NCI-H1694 (cell line): ENCODE results near the gene GPR143.

Experiments used
- DNase-seq: peaks from one replicate; lab custom pipeline; 2025; lab: John Stamatoyannopoulos, UW

GPR143 gene

DNA sequence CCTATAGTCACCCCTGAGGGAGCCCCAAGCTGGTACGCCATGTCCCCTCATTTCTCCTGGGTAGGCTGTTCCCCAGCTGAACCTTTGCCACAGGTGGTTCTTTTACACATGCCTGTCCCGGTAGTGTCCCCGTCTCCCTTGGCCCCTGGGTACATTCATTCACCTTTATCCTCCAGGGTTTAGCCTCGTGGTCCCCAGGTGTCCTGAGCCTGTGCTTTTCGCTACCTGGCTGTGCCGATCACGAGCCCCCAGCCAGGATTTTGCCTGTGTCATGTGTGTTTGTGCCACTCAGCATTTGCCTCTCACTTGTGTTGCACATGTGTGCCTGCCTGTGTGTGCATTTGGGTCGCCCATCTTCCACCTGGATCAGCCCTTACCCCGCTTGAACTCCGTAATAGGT is 57.6 kb downstream of the GPR143 start:
- DNase-seq, result no peak

DNA sequence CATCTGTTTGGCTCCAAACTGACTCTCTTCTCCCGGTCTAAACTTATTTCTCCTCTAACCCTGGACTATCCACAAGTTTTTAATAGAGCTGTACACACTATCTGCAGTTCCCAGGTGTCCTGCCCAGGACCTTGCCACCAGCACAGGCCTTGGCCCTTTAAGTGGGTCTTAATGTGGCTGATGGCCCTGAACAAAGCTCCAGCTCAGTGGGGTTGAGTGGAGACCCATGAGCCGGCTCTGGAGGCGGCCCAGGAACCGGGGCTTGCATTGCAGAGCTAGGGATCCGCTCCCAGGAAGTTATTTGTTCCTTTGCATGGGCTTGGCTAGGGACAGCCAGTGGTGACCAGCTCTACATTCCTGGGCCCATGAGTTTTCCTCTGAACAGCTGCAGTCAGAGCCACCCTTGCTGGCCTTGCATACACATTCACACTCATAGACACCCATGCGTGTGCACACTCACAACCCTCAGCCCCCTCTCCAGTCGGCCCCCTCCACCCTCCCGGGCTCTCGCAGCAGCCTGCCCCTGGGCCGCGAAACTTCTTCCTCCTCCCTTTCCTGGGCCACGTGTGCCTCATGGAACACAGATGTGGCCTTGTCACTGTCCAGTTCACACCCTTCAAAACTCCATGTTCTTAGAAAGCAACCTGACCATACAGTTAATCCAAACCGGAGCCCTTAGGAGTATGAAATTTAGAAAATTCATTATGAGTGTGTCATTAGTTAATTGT is 58.2 kb downstream of the GPR143 start:
- DNase-seq, result no peak

DNA sequence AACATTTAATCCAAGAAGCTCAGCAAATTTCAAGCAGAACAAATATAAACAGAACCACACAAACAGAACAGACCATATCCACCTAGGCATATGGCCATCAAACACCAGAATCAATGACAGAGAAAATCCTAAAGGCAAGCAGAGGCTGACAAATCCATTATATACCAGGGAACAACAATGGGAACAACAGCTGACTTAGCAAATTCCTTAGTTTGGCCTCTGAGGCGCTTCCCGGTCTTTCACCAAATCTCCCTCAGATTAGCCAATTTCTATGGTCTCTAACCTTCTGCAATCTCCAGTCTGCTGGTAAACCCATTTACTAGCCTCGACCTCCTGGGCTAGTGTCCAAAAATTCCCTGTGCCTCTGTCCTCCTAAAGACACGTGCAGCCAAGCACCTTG is 59.2 kb downstream of the GPR143 start:
- DNase-seq, result no peak

DNA sequence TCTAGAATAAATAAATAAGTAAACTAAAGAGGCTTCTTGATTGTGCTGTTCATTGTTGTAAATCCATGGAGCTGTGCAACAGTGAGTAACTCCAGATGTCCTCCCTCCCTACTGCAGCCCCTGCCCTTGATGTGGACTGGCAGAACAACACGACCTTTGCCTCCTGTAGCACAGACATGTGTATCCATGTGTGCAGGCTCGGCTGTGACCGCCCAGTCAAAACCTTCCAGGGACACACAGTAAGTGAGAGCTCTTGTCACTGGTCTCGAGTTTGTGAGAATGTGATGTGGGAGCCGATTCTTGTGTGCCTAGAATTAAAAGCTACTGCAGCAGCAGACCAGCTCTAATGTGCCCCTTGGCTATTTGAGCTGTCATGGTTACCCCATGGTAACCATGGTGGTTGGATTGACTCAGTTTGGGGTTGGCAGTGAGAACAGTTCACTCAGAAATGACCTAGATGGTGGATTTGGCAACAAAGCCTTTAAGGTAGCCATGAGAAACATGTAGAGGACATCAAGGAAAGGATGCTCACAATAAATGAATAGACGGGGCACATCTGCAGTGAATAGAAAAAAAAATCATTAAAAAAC is 60.7 kb downstream of the GPR143 start:
- DNase-seq, result no peak

DNA sequence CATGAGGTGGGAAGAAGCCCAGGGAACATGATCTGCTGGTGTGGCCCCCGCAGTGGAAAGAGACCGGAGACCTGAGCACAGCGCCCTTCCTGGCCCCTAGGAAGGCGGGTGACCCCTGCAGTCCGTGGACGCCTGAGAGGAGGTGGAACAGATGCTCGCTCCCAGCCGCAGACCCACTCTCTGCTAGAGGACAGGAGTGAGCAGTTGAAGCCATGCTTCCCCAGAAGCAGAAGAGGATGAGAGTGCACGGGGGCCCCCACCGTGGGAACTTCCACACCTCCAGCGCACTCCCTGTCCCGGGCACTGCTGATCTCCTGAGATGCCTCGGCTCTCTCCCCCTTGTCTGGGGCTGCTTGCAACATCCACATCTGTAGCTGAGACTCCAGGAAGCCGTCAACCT is 62.2 kb downstream of the GPR143 start:
- no peak for DNase-seq

DNA sequence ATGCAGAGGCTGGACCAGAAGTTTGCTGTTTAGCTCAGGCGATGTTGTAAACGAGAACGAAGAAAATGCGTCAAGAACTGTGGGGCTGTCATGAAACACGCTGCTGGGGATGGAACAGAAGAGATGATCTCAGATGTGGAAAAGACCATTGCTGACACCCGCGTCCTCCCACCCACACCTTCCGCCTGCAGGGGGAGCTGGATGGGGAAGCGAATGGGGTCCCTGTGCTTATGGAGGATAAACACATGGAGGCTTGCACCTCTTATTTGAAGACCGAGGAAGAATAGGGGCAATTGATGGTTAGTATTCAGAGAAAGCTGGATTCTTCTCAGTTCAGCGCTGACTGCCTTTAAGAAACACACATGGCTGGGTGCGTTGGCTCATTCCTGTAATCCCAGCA is 63.9 kb downstream of the GPR143 start:
- DNase-seq, result no peak

DNA sequence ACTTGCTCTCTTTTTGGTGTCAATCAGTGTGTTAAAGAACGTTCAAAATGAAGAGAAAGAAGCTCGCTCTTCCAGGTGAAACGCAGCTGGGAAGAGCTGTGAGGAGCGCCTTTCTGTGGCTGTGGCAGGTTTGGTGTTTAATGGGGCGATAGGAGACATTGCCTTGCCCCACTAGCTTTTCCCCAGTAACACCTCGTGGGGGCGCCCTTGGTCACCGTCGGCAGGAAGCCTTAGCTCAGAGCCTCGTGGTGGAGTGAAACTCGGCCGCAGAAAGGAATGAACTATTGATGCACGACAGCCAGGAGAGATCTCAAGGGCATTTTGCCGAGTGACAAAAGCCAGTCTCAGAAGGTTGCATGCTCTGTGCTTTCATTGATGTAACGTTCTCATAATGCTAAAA is 65.1 kb downstream of the GPR143 start:
- no peak for DNase-seq

DNA sequence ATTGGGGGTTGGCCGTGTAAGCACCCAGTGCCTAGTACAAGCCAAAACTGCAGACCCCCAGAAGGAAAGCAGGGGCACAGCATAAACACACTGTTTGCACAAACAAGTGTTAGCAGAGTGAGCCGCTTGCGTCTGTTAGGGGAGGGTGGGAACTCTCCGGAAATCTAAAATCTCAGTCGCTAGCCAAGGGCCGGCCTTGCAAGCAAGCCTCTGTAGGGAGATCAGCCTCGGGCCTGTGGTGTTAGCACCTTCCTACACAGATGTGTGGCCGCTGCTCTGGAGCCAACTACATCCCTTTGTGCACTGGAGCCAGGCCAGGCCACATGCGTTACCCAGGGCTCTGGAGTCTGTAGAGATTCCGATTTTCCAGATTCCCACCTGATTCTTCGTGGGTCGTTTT is 67.1 kb downstream of the GPR143 start:
- no peak for DNase-seq

DNA sequence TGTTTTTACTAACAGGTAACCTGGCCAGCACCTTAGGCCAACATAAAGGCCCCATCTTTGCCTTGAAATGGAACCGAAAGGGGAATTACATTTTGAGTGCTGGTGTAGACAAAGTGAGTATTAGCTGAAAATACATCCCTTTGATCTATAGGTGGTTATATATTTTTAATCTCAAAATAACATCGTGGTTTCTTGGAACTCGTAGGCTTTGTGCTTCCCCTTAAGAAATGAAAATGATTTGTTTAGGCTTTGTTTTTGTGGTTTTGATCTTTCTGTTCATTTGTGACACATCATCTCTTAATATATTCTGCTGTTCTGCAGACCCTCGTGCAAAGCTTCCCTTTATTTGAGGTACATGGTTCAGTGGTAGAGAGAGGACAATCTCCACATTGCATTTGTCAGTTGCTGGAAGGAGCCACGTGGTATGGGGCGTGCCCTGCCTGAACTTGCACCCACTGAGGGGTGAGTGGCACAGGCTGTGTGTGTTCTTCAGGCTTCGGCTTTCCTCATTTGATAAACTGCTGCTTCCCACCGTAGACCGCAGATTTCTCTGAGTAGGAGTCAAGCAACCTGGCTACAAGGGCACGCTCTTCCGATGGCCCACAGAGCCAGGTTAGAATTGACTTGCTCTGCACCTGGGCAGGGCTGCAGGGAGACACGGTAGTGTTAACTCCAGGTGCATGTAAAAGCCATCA is 72.2 kb downstream of the GPR143 start:
- no peak for DNase-seq

DNA sequence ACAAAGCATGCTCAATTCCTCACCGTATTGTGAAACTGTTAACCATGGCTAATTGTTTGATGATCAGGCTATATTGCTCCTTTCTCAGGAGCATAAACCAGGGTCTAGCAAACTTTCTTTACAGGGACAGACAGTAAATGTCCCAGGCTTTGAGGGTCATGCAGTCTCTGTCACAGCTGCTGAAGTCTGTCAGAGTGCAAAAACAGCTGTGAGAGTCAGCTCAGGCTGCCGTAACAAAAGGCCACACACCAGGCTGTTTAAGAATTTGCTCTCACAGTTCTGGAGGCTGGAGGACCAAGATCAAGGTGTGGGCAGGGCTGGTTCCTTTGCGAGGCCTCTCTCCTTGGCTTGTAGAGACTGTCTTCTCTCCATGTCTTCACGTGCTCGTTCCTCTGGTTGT is 75.6 kb downstream of the GPR143 start:
- DNase-seq, result no peak

DNA sequence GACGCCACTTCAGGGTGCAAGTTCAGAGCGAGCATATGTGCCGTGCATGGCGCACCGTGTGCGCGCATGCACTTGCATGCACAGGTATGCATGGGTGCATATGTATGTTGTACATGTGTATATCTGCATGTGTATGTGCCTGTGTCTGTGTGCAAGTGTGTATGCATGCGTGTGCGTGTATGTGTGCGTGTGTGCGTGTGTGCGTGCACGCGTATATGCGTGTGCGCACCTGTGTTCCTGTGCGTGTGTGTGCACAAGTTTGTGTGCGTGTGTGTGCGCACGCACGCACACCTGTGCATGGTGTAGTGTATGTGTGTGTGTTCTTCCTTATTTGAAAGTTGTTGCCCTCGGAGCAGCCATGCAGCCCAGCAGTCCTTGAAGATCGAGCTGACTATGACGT is 76.8 kb downstream of the GPR143 start:
- no peak for DNase-seq

DNA sequence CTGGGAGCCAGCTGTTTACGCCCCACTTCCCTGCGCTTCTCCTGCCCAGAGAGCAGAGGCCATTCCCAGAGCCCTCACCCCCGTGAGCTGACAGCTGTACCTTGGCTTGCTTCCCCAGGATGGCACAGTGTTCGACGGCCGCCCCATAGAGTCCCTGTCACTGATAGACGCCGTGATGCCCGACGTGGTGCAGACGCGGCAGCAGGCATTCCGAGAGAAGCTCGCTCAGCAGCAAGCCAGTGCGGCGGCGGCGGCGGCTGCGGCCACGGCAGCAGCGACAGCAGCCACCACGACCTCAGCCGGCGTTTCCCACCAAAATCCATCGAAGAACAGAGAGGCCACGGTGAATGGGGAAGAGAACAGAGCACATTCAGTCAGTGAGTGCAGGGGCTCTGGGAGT is 77.7 kb downstream of the GPR143 start:
- no peak for DNase-seq

DNA sequence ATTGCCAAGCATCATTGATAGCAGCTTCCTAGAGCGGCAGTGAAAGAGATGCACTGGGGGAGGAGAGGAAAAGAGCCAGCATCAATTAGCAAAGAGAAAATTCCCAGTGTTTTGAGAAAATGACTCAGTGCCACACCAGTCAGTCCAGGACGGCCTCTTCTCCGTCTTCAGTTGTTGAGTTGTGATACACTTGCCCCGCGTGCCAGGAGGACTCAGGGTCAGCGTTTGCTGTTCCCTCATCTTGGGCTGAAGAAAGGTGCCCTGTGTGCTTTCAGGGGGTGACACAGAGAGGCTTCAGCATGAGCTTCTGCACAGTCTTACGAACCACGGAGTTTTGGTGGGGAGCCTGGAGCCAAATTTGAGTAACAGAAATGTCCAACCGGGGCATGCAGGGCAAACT is 82.3 kb downstream of the GPR143 start:
- DNase-seq, result no peak

DNA sequence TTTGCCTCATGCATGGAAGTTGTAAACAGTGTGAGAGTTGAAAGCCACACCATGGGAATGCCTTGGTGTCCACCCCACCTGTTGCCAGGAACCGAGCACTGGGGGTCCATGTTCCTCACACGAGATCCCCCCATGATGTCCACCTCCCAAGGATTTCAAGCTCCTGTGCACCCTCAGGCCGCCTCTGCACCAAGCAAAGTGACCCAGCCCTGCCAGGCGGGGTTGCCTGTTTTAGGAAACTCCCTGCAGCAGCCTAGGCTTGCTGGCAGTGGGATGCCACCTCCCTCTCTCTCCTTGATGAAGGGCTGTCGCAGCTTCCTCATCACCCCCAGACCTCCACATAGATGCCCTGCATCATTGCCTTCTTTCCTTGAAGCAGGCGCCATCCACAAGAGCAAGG is 82.8 kb downstream of the GPR143 start:
- DNase-seq, result no peak

DNA sequence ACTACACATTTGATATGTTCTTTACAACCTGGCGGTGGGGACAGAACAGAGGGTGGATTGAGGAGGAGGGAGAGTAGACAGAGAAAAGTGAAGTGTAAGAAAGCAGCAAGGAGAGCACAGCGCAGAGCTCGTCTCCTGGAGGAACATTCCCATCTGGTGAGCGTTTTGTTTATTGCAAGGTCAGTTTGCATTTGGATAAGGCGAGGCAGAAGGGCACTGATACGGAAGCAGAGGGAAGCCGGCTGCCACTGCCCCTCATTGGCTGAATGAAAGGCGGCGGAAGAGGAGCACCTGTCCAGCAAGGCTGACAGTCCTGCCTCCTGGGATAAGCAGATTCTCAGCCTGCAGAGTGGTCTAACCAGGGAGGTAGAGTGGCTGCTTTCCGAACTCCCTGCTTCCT is 83.2 kb downstream of the GPR143 start:
- no peak for DNase-seq

DNA sequence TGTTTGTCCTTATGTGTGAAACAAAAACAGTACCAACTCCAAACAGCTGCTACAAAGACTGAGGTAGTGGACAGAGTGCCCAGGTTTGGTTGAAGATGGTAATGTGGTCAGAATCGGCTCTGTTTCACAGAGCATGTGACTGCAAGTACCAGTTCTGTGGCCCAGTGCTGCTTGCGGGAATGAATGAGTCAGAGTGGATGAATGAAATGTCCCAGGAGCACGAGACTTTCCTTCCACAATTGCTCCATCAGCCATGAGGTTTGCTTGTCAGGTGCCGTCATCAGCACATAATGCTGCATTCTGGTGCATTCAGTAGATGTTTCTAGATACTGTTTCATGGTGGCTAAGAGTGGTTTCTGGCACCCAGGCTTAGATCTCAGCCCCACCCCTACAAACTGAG is 84.2 kb downstream of the GPR143 start:
- no peak for DNase-seq

DNA sequence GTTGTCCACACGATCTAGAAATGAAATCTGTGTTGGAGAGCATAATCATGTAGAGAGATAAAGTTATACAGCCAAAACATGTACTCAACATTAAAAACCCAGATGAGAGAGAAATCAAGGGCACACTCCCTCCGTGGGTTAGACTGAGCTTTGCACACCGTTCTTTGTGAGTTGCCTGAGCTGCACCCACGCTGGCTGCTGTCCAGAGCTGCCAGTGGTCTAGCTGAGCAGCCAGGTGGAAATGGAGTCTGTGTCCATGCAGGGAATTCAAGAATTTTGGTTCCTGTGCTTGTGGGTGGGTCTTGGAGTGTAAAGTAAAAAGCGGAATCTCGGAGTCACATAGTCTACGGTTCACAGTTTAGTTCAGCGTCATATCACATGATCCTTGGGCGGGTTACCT is 84.6 kb downstream of the GPR143 start:
- no peak for DNase-seq

DNA sequence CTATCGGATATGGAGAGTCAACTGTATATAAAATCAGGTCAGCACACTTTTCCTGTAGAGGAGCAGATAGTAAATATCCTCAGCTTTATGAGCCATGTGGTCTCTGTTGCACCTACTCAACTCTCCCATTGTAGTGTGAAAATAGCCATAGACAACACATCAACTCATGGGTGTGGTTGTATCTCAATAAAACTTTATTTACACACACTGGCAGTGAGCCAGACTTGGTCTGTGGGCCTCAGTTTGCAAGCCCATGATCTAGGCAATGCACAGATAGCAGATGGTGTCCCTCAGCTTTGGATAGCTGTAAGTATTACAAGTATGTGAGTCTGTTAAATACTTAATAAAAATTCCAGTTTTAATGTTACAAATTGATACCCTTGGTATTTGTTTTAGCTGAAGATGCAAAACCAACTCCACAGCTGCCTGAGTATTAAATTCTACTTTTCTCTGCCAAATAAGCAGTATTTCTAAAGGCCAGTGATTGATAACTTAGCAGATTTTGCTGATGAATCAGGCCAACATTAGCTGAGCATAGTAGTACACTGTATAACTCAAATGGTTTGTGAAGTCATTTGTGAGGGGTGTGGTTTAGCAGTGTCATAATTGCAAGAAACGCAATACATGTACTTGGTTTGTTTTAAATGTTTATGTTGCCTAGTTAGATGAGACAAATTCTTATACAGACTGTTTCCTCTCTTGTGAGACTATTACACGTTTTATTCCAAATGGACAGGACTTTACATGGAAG is 87.3 kb downstream of the GPR143 start:
- no peak for DNase-seq

DNA sequence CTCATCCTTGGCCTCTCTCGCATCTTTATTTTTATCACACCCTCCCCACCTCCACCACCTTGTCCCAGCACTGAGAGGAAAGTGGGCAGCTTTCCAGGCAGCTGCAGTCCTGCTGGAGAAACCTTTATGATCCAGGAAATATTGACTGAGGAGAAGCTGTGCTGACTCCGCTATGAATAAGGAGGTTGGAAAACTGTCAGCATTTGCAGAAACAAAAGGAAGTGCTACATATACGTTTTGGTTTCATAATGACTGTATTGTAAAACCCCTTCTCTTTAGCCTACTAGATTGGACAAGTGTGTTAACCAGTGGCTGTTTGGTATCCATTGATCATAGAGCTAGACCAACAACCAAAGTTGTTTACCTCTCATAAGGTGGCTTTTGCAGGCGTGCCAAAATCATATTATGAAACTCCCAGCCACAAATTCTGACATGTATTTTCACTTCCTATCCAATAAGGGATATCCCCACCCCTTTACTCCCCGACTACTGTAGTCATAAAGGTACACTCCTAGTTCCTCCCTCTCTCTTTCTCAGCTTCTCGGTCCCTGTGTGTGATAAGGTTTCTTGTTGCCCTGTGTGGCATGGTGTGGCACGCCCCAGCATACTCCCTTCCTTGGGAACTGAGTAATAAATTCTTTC is 88.4 kb downstream of the GPR143 start:
- no peak for DNase-seq

DNA sequence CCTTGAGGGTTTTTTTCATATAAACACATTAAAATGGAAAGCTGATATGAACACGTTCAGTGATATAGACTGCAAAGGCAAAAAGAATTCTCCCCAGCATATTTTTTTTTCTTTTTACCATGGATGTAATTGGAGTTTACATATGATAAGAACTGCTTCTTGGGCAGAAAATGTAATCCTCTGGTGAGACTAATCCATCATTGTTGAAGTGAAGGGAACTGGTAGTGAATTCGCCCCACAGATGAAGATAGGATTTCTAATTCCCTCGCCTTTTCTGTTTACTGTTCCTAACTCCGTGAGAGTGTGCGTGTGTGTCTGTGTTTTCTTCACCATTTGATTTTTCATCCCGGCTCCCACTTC is 88.9 kb downstream of the GPR143 start:
- no peak for DNase-seq

DNA sequence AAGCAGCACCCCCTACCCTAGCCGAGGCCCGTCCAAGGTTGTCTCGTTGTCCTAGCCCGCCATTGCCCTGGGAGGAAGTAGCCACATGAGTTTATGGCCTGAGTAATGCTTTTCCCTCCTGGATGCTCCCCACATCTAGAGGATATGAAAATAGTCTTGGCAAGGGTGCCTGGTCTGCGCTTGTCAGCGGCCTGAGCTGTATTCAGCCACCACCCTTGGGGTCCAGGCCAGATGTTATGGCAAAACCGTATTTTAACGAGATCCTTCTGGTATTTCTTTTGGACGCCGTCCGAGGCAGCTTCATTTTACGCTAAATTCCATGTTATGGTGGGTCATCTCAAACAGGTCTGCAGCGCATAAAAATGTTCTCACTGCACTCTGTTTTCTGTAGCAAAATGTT is 89.3 kb downstream of the GPR143 start:
- no peak for DNase-seq
